IMR-90 (cell line): Measurements from ENCODE around the gene CCNI2. TPM values are rescaled to one million over a fixed set of nuclear protein-coding genes. Genes with fewer than 3 reads are reported as not detected.
A peak's percentile ranks its signal among the peaks of the same experiment; 100 is the strongest.

Experiments
- ATAC-seq: fragments of 200-7000 bp; cut with Tn5 transposase; 2 replicates; pipeline ENCODE4 v1.9.1; 2020; ENCODE audit warnings: low read depth, mild to moderate bottlenecking, moderate library complexity
- BruUV-seq: library from RNA; stranded (reverse); fragments of 400-500 nt; replicated peaks from 2 replicates; lab custom pipeline; 2021; lab: Mats Ljungman, UMichigan
- CTCF ChIA-PET: fragments of 300-600 bp; formaldehyde crosslinking; extraction: SDS; loops from one replicate; lab custom pipeline; 2021; ENCODE audit warnings: antibody characterized with exemption; lab: Yijun Ruan, JAX
- POLR2A ChIA-PET: fragments of 300-600 bp; sonication (Branson Sonifier 250); formaldehyde crosslinking; loops from one replicate; lab custom pipeline; 2022; ENCODE audit warnings: antibody characterized with exemption; ENCODE audit not compliant: unreplicated experiment; lab: Charles Lee
- DNase-seq: peaks from one replicate; pipeline ENCODE4 v3.0.0; 2013
- H2AFZ ChIP-seq: replicated peaks from 2 replicates; pipeline ENCODE3; 2013; ENCODE audit warnings: low read length, mild to moderate bottlenecking; ENCODE audit not compliant: poor library complexity
- H2AK5ac ChIP-seq: 2 replicates; pipeline ENCODE4 v1.6.1; 2013; ENCODE audit warnings: low read depth, low read length, inconsistent platforms
- H2AK9ac ChIP-seq: replicated peaks from 2 replicates; pipeline ENCODE3; 2013; ENCODE audit warnings: mild to moderate bottlenecking, low read depth, low read length, moderate library complexity; ENCODE audit not compliant: poor library complexity
- H2BK120ac ChIP-seq: 2 replicates; pipeline ENCODE4 v1.6.1; 2013; ENCODE audit warnings: low read depth, low read length, inconsistent platforms
- H2BK15ac ChIP-seq: 3 replicates; pipeline ENCODE4 v1.6.1; 2013; ENCODE audit warnings: low read depth, low read length, inconsistent platforms
- H2BK20ac ChIP-seq: 2 replicates; pipeline ENCODE4 v1.6.1; 2013; ENCODE audit warnings: low read depth, mild to moderate bottlenecking, inconsistent platforms, low read length, moderate library complexity
- H2BK5ac ChIP-seq: 2 replicates; pipeline ENCODE4 v1.6.1; 2013; ENCODE audit warnings: mild to moderate bottlenecking, low read depth, low read length, inconsistent platforms; ENCODE audit not compliant: poor library complexity, severe bottlenecking
- H3K14ac ChIP-seq: replicated peaks from 2 replicates; pipeline ENCODE4 v1.6.1; 2013; ENCODE audit warnings: low read depth, low read length, inconsistent platforms
- H3K18ac ChIP-seq: 2 replicates; pipeline ENCODE4 v1.6.1; 2013; ENCODE audit warnings: low read depth, low read length, control low read depth
- H3K23ac ChIP-seq: 2 replicates; pipeline ENCODE4 v1.6.1; 2013; ENCODE audit warnings: low read depth, low read length, inconsistent platforms
- H3K27ac ChIP-seq: 2 replicates; pipeline ENCODE4 v1.5.1; 2013; ENCODE audit warnings: mild to moderate bottlenecking, control low read depth, low read length; ENCODE audit not compliant: insufficient read depth
- H3K27me3 ChIP-seq: 2 replicates; pipeline ENCODE4 v1.6.1; 2013; ENCODE audit warnings: low read length; ENCODE audit not compliant: control insufficient read depth, insufficient read depth
- H3K36me3 ChIP-seq: 2 replicates; pipeline ENCODE4 v1.6.1; 2013; ENCODE audit warnings: low read length, mixed read lengths; ENCODE audit not compliant: control insufficient read depth, insufficient read depth
- H3K4ac ChIP-seq: 2 replicates; pipeline ENCODE4 v1.6.1; 2013; ENCODE audit warnings: low read depth, low read length, inconsistent platforms
- H3K4me1 ChIP-seq: 2 replicates; pipeline ENCODE4 v1.6.1; 2013; ENCODE audit warnings: low read length, mixed read lengths; ENCODE audit not compliant: control insufficient read depth, insufficient read depth
- H3K4me2 ChIP-seq: 2 replicates; pipeline ENCODE4 v1.6.1; 2013; ENCODE audit warnings: low read depth, mild to moderate bottlenecking, control low read depth, low read length, moderate library complexity
- H3K4me3 ChIP-seq: 2 replicates; pipeline ENCODE4 v1.5.1; 2013; ENCODE audit warnings: low read depth, mild to moderate bottlenecking, control low read depth, low read length, moderate library complexity; ENCODE audit not compliant: insufficient read depth
- H3K56ac ChIP-seq: 2 replicates; pipeline ENCODE4 v1.6.1; 2013; ENCODE audit warnings: low read length, inconsistent platforms; ENCODE audit not compliant: insufficient read depth; ENCODE audit errors: extremely low read depth
- H3K79me1 ChIP-seq, 2 experiments: 2 replicates each; pipeline ENCODE4 v1.6.1; 2013; ENCODE audit warnings: low read length in 2 of 2, inconsistent platforms in 1 of 2, low read depth in 1 of 2
- H3K9ac ChIP-seq: 2 replicates; pipeline ENCODE4 v1.6.1; 2013; ENCODE audit warnings: low read depth, low read length, control low read depth
- H3K9me1 ChIP-seq: 2 replicates; pipeline ENCODE4 v1.6.1; 2013; ENCODE audit warnings: low read length, inconsistent platforms; ENCODE audit not compliant: insufficient read depth
- H3K9me3 ChIP-seq: 2 replicates; pipeline ENCODE4 v1.6.1; 2013; ENCODE audit warnings: low read length; ENCODE audit not compliant: control insufficient read depth, insufficient read depth
- H4K20me1 ChIP-seq: 2 replicates; pipeline ENCODE4 v1.6.1; 2013; ENCODE audit warnings: low read length, inconsistent platforms; ENCODE audit not compliant: insufficient read depth
- H4K5ac ChIP-seq: 2 replicates; pipeline ENCODE4 v1.6.1; 2013; ENCODE audit warnings: mild to moderate bottlenecking, low read depth, low read length, control low read depth
- H4K8ac ChIP-seq, 2 experiments: 2 replicates each; pipeline ENCODE4 v1.6.1; 2013; ENCODE audit warnings: low read depth in 2 of 2, low read length in 2 of 2, control low read depth in 1 of 2, inconsistent platforms in 1 of 2
- H4K91ac ChIP-seq: 2 replicates; pipeline ENCODE4 v1.6.1; 2013; ENCODE audit warnings: low read depth, low read length, inconsistent platforms; ENCODE audit not compliant: insufficient read depth
- FOS ChIP-seq: fragments of 150-350 bp; IDR thresholded peaks from 2 replicates; pipeline ENCODE4 v1.6.1; 2016; ENCODE audit warnings: low read depth, low read length
- USF2 ChIP-seq: fragments of 150-350 bp; IDR thresholded peaks from 2 replicates; pipeline ENCODE4 v1.6.1; 2017; ENCODE audit warnings: mild to moderate bottlenecking, antibody characterized with exemption, low read length, low read depth
- WGBS, 2 experiments: methylation state at CpG; one replicate each; pipeline versions ENCODE4 v1.1.5 to v1.1.7; 2013; ENCODE audit warnings: missing lambda C conversion rate in 2 of 2; ENCODE audit not compliant: insufficient read length in 1 of 2; ENCODE audit errors: extremely low coverage in 2 of 2; 5-methylcytosine and 5-hydroxymethylcytosine counted together
- dilution Hi-C: fragments of 300-500 bp; cut with HindIII; formaldehyde crosslinking; loops from one replicate; pipeline ENCODE4 v1.14.3; 2018; ENCODE audit warnings: low sequenced_read_pairs; ENCODE audit not compliant: unreplicated experiment
- in situ Hi-C: fragments of 300-500 bp; cut with MboI; formaldehyde crosslinking; loops from 3 replicates; pipeline ENCODE4 v1.14.3; 2019; ENCODE audit warnings: low sequenced_read_pairs, inconsistent platforms, mixed read lengths
- intact Hi-C: fragments of 100-400 bp; cut with micrococcal nuclease; formaldehyde crosslinking; loops from 2 replicates; pipeline ENCODE4 v1.10.0; 2022
- polyA plus RNA-seq, 3 experiments: library from polyadenylated mRNA; depleted of rRNA; stranded (reverse); fragments of >200 nt; gene quantifications; 2 replicates each; pipeline ENCODE4 v1.2.3, GENCODE V29; 2012; ENCODE audit warnings: low replicate concordance in 1 of 3
- total RNA-seq: library from RNA; depleted of rRNA; stranded (reverse); fragments of >200 nt; gene quantifications from 2 replicates; pipeline ENCODE4 v1.2.3, GENCODE V29; 2012
- TF ChIP-seq, protein P1 (sequence below): conservative IDR thresholded peaks from 2 replicates; pipeline ENCODE4 v1.5.1; 2012; ENCODE audit warnings: mild to moderate bottlenecking, low read depth, low read length, improper control_type of control experiment

Gene CCNI2
- total and polyA plus RNA-seq, 2 of the 4 experiments (the other 2 are of a cell fraction) = not detected

GRCh38 chr5:132772291-132773070, 25.3 kb downstream of the CCNI2 start:
- H3K14ac ChIP-seq = peak overlapping the region; percentile 8; the same call in 1 of the 2 replicates
- no peak overlapping the region for H2BK120ac ChIP-seq
- peaks cover 28% of the 10 kb centered on the region for H3K4me1 ChIP-seq
- BruUV-seq = no TSS peak
- no peak overlapping the region for H2AK9ac ChIP-seq
- no peak overlapping the region for H2AFZ ChIP-seq
- ATAC-seq (no peak), DNase-seq (no peak)
- H3K4me3 ChIP-seq = no peak overlapping the region
- H3K27me3 ChIP-seq = no peaks in the 10 kb centered on the region
- no peak overlapping the region for H2BK5ac ChIP-seq
- H3K9me3 ChIP-seq = no peaks in the 10 kb centered on the region
- no peak overlapping the region; the same call in 1 of the 2 replicates for H2AK5ac ChIP-seq
- H3K4me2 ChIP-seq = no peak overlapping the region
- dilution Hi-C loops = no loop called here
- intact Hi-C loops = no loop called here
- no peak overlapping the region for H3K18ac ChIP-seq
- no peak overlapping the region for H3K27ac ChIP-seq
- no peak overlapping the region for H3K23ac ChIP-seq
- TF ChIP-seq, protein P1, sequence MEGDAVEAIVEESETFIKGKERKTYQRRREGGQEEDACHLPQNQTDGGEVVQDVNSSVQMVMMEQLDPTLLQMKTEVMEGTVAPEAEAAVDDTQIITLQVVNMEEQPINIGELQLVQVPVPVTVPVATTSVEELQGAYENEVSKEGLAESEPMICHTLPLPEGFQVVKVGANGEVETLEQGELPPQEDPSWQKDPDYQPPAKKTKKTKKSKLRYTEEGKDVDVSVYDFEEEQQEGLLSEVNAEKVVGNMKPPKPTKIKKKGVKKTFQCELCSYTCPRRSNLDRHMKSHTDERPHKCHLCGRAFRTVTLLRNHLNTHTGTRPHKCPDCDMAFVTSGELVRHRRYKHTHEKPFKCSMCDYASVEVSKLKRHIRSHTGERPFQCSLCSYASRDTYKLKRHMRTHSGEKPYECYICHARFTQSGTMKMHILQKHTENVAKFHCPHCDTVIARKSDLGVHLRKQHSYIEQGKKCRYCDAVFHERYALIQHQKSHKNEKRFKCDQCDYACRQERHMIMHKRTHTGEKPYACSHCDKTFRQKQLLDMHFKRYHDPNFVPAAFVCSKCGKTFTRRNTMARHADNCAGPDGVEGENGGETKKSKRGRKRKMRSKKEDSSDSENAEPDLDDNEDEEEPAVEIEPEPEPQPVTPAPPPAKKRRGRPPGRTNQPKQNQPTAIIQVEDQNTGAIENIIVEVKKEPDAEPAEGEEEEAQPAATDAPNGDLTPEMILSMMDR = no peak
- TF ChIP-seq USF2 (no peak), FOS (no peak)
- no peak overlapping the region for H3K56ac ChIP-seq
- no peak overlapping the region for H4K91ac ChIP-seq
- no peak overlapping the region for H4K8ac ChIP-seq
- H2BK20ac ChIP-seq = no peak overlapping the region
- CTCF ChIA-PET = no interaction called here
- H3K4ac ChIP-seq = no peak overlapping the region
- H3K9ac ChIP-seq = no peak overlapping the region
- POLR2A ChIA-PET = no interaction called here
- in situ Hi-C loops = no loop called here
- peaks cover 44 to 86% of the 10 kb centered on the region in 2 experiments for H3K79me1 ChIP-seq
- H3K36me3 ChIP-seq = no peaks in the 10 kb centered on the region
- peaks cover 63% of the 10 kb centered on the region for H4K20me1 ChIP-seq
- no peak overlapping the region for H4K5ac ChIP-seq
- 94% methylated on average over 5 of the region's 8 CpGs; no CpG with 5 or more reads in 1 of the 2 experiments for WGBS, 2 experiments
- H2BK15ac ChIP-seq = no peak overlapping the region
- H3K9me1 ChIP-seq = peaks cover 54% of the 10 kb centered on the region
